Putamen (tissue), 1 donor: ENCODE results near the gene PRRT1B.
"Not testable (repeated sequence)": the region's sequence is repeated elsewhere in the genome, so short reads cannot be mapped to it uniquely, and the experiment has no call there.

Source experiments
- DNase-seq: peaks from one replicate; pipeline ENCODE4 v3.0.0-alpha.2; 2016; ENCODE audit warnings: low spot score

Gene PRRT1B

DNA sequence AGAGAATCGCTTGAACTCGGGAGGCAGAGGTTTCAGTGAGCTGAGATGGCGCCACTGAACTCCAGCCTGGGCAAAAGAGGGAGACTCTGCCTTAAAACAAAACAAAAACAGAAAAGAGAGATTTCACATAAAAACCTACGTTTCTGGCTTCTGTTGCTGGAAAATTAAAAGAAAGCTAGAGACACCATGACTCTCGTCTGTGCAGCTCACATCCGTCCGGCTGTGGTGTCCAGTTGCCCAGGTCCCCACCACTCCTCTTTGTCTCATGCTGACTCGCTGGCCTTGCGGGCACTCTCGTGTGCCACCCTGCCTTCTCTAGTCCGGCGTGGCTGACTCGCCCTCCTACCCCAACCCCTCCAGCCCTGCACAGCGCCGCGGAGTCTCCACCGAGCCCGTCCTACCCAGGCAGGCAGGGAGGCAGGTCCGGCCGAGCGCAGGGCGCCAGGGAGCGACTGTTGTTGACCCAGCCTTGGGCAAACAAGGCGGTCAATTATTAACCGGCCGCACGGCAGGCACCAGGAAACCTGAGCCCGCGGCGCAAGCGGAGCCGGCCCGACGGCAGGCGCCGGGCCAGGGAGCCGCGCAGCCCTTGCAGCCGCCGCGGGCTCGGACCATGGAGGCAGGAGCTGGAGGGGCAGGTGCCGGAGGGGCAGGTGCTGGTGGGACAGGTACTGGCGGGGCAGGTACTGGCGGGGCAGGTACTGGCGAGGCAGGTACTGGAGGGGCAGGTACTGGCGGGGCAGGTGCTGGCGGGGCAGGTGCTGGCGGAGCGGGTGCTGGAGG lies at the start of gene PRRT1B:
Gene PRRT1B (plus strand): TSS at position 521 of the 783 bp plus-strand sequence. CDS start 93 bp downstream, at position 614.
- no peak for DNase-seq

- no peak for DNase-seq
These were observed 49.5 kb upstream of the PRRT1B start for GRCh38 chr9:131495785-131496184.

DNA sequence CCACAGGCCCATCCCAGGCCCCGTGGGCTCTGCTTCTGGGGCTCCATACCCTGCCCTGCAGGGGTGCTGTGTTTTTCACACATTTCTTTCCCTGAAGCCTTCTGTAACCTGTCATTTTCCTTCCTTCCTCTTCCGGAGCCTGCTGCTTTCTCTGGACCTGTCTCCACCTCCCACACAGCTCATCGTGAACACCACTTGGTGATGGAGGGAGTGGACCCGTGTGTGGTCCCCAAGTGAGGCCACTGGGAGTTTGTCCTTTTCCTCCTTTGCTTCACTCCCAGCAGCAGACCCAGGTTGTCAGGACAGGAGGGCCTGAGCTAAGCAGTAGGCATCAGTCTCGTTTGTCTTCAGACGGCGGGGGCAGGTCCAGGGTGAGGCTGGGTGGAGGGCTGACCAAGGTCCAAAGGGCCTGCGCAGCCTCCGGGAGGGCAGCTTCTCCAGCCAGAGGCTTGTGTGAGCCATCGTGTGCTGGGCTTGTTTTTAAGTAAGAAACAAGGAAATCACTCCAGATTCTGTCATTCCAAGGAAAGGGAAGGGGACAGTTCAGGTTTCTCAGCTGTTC lies 48.4 kb upstream of the PRRT1B start:
- DNase-seq, result no peak

GRCh38 chr9:131499254-131499767 lies 46.0 kb upstream of the PRRT1B start:
- no peak for DNase-seq

DNA sequence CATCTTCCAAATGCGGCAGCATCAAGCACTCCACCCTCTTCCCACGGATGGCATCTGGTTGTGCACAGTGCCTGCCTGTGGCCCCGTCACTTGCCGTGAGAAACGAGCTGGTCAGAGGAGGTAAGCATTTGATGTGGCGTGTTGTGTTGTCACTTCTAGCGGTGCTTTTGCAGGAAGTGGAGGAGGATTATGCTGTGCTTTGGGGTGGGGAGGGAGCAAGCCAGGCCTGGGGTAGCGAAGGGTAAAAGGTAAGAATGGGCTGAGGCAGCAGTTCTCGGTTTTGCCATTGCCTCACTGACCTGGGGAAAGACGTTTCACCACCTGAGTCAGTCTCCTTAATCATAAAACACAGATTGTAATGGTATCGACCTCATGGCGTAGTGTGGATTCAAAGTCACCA lies 44.9 kb upstream of the PRRT1B start:
- DNase-seq, result no peak

DNA sequence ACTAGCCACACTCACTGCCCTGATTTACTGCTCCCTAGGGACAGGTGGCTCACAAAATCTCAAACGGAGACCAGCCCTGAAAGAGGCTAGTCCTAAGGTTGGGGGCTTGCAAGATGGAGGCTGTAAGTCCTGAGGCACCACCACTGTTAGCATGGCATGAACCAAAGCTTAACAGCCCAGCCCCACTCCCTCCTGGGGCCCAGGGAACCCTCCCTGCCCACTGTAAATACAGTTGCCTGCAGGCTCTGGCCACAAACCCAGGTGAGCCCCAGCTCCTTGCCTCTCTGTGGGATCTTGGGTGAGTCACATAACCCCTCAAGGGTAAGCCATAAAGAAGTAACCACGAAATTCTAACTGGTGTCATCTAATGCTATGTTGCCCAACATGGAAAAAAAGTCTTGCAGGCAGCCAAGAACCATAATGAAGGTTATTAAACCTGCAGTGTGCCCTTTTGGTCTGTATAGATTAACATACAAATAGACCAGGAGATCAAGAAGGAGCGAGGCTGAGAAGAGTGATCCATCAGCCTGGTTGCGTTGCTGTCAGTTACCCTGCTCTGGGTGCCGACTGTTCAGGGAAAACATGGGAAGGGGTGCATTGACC lies 44.3 kb upstream of the PRRT1B start:
- no peak for DNase-seq

DNA sequence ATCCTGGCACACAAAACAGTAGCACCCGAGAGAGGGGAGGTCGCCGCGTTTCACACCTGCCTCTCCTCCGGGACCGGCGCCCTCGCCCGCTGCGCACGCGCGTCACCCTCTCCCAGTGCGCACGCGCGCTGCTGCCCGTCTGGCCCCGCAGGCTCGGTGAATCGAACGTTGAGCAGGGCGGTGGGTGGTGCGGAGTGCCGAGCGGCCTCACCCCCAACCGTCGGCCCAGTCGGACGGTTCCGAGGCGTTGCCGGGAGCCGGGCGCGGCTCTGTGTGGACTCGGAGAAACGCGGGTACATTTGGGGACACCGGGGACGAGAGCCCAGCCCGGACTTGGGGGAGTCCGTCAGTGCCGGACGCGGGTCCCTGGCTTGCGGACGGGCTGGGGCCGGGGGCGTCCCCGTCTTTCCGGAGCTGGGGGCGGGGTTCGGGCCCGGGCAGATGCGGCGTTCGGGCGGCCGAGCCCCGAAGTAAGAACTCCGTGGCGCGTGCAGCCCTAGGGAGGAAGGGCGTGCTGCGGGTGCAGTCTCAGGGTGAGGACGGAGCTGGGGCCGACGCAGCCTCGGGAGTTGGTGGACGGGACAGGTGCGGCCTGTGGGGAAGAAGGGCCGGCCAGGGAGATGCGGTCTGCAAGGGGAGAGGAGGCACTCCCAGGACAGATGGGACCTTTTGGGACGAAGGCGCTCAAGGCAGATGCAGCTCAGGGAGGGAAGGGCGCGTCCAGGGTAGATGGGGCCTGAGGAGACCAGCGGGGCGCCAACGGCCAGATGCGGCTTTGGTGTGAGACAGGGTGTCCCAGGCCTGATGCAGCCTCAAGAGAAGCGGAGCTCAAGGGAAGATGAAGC lies 42.3 kb upstream of the PRRT1B start, which contains the start of gene POMT1:
Gene POMT1 (plus strand): TSS at position 138 of the 845 bp plus-strand sequence. CDS start 1,301 bp downstream, outside the sequence.
- DNase-seq, result peak; percentile 87

DNA sequence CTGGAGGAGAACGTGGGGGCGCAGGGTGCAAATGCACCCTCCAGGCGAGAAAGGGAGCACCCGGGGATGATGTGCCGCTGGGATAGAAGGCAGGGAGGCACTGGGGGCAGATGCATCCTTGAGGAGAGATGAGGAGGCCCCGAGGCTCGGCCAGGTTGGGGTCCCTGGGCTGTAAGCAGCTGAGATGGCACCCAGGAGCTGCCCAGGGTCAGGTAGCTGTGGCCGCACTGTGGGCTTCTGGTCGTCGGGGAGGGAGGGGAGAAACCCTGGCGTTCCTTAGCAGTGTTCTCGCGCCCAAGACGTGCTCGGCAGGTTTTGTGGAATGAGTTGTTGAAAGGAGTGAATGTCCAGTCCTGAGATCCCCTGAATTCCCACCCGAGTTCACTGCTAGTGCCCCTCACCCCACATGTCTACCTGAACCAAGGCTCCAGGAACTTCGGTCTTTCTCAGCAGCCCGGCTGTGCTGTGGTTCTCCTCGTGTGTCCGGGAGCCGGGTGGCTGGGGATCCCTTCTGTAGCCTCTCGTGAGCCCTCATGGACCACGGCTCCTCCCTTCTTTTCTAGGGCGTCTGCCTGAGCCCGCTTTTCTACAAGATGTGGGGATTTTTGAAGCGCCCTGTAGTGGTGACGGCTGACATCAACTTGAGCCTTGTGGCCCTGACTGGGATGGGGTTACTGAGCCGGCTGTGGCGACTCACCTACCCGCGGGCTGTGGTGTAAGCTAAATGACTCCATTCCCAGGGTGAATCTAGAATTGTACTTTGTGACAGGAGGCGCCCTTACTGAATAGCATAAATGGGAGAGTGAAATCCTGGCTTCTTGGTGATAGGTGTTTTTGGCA lies 41.5 kb upstream of the PRRT1B start:
- no peak for DNase-seq

DNA sequence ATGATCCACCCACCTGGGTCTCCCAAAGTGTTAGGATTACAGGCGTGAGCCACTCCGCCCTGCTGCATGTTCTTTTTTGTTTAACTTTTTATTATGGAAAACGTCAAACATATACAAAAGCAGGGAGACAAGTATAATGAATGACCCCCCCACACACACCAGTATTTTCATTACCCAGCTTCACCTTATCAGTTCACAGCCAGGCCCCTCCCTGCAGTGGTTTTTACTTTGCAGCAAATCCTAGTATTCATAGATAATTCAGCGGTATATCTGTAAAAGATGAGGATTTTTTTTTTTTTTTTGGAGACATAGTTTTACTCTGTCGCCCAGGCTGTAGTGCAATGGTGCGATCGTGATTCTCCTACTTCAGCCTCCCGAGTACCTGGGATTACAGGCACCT lies 40.3 kb upstream of the PRRT1B start:
- DNase-seq, result no peak

- no peak for DNase-seq
These were observed 33.9 kb upstream of the PRRT1B start for GRCh38 chr9:131511416-131511815.

DNA sequence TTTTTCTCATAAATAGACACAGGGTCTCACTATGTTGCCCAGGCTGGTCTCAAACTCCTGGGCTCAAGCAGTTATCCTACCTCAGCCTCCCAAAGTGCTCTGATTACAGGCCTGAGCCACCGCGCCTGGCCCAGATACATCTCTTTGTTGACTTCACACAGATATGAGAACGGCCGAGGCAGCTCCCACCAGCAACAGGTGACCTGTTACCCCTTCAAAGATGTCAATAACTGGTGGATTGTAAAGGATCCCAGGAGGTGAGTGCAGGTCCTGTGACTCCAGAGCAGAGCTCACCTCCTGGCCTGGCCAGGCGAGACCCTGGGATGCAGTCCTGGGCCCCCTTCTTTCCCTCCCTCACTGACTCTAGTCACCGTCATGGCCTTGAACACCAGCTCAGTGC lies 33.4 kb upstream of the PRRT1B start:
- no peak for DNase-seq

GRCh38 chr9:131513177-131513576 lies 32.1 kb upstream of the PRRT1B start:
- DNase-seq, result no peak

DNA sequence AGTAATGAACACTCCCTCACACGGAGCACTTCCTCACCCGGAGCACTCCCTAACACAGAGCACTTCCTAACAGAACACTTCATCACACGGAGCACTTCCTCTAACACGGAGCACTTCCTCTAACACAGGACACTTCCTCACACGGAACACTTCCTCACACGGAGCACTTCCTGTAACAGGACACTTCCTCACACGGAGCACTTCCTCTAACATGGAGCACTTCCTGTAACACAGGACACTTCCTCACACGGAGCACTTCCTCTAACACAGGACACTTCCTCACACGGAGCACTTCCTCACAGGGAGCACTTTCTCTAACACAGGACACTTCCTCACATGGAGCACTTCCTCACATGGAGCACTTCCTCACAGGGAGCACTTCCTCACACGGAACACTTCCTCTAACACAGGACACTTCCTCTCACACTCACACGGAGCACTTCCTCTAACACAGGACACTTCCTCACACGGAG lies 29.7 kb upstream of the PRRT1B start:
- DNase-seq, result not testable (repeated sequence)

DNA sequence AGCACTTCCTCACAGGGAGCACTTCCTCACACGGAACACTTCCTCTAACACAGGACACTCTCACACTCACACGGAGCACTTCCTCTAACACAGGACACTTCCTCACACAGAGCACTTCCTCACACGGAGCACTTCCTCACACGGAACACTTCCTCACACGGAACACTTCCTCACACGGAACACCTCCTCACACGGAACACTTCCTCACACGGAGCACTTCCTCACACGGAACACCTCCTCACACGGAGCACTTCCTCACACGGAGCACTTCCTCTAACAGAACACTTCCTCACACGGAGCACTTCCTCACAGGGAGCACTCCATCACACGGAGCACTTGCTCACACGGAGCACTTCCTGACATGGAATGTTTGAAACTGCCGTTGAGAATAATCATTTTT lies 29.2 kb upstream of the PRRT1B start:
- no peak for DNase-seq

DNA sequence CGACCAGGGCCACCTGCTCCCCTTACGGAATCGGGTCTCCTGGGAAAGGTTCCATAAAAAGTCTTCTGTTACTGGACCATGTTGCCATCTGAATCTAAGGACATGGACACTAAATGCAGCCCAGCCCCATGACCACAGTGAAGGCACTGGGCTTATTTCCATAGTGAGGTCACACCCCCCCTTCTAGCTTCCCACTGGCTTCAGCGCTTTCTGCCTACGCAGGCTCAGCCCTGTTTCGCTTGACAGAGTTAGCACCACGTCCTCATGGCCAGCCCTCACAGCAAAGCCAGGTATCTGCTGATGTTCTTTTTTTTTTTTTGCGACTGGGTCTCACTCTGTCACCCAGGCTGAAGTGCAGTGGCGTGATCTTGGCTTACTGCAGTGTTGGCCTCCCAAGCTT lies 28.4 kb upstream of the PRRT1B start:
- no peak for DNase-seq

DNA sequence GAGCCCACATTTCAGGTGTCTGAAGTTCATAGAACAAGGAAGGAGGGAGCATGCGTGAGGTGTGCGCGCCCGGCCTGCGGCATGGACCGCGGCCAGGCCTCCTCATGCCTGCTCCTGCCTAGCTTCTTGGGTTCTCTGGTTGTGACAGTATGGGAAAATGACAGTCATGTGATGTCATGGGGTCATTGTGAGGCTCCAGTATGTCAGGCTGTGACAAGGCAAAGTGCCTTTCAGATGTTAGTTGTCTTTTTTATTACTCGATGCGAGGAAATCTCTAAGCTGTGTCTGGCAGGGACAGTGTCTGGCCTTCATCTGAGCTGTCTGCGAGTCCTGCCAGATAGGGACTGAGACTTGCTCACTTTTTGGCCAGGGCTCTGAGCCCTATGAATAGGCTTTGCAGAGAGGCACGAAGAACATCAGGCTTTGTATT lies 27.5 kb upstream of the PRRT1B start:
- DNase-seq, result peak; percentile 79

DNA sequence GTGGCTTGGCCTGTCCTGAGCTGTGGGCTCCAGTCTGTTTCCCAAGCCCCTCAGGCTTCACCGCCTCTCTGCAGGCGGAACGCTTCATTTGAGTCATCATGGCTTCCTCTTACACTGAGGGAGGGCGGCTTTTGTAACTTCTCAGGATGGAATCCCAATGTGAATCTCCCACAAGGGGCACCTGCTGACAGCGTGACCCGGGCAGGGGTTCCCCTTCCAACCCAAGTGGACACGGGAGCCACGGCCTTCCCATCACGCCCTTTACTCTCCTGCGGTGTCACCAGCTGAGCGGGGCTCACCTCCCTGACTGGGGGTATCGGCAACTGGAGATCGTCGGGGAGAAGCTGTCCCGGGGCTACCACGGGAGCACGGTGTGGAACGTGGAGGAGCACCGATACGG lies 26.8 kb upstream of the PRRT1B start:
- DNase-seq, result no peak

DNA sequence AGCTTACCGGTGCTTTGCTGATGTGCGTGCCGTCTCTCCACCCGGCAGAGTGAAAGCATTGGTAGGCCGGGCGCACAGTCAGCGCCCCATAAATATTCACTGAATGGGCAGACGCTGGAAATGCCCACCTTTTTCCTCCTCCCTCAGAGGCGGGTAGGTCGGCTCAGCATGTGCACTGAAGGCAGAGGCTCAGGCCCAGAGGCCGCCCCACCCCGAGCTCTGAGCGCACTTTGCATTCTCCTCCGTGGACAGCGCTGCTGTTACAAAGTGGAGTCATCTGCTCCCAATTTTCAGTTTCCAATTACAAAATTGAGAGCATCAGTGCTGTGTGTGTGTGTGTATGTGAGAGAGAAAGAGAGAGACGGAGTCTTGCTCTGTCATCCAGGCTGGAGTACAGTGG lies 24.8 kb upstream of the PRRT1B start:
- no peak for DNase-seq

DNA sequence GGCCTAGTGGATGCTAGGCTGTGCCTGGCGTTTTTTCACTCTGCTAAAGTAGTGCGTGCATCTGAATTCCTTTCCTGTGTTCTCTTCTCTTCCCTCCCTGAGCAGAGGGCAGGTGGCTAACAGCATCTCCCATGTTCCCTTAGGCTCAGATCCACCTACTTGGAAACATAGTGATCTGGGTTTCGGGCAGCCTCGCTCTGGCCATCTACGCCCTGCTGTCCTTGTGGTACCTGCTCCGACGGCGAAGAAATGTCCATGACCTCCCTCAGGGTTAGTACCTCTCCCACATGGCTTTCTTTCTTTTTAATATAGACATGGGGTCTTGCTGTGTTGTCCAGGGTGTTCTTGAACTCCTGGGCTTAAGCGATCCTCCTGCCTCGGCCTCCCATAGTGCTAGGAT lies 24.1 kb upstream of the PRRT1B start:
- no peak for DNase-seq

GRCh38 chr9:131521822-131522221 lies 23.5 kb upstream of the PRRT1B start:
- no peak for DNase-seq
